AG04449 (cell line): ENCODE data around the gene PLA2G2C.

Source experiments
- CTCF ChIA-PET: fragments of 350-600 bp; formaldehyde crosslinking; extraction: SDS; loops from one replicate; lab custom pipeline; 2021; ENCODE audit warnings: antibody characterized with exemption; lab: Yijun Ruan, JAX
- POLR2A ChIA-PET: fragments of 400-600, 350-600 bp; formaldehyde crosslinking; extraction: SDS; loops from one replicate; lab custom pipeline; 2020; ENCODE audit warnings: antibody characterized with exemption, inconsistent platforms; lab: Yijun Ruan, JAX
- DNase-seq: peaks from one replicate; pipeline ENCODE4 v3.0.0-alpha.2; 2010; ENCODE audit warnings: low read depth, low spot score
- H3K4me3 ChIP-seq: 2 replicates; pipeline ENCODE4 v1.5.1; 2011; ENCODE audit warnings: low read depth, mild to moderate bottlenecking, control low read depth, low read length
- CTCF ChIP-seq: IDR thresholded peaks from one replicate; pipeline ENCODE4 v1.5.1; 2011; ENCODE audit warnings: mild to moderate bottlenecking, moderate library complexity, low read length, control low read depth, inconsistent platforms; ENCODE audit not compliant: insufficient read depth; ENCODE audit errors: missing control alignments

Gene PLA2G2C

GRCh38 chr1:20123722-20124455 is 62.4 kb downstream of the PLA2G2C start:
- ChIA-PET CTCF (interaction anchor here (0.8 to 1.0 kb wide), 2 partner anchors 67 to 89 kb away, joined by 3 read pairs; no protein-coding TSS in a partner anchor), POLR2A (no interaction called here)
- no peak overlapping the region for H3K4me3 ChIP-seq
- TF ChIP-seq CTCF = no peak
- DNase-seq = no peak

GRCh38 chr1:20120796-20121195 is 65.5 kb downstream of the PLA2G2C start:
- no peak for DNase-seq
- H3K4me3 ChIP-seq = no peak overlapping the region
- POLR2A ChIA-PET = no interaction called here
- no peak for TF ChIP-seq CTCF
- CTCF ChIA-PET = interaction anchor here (1.2 kb wide), 1 partner anchor 31 kb away, joined by 3 read pairs; no protein-coding TSS in a partner anchor

- DNase-seq = no peak
- ChIA-PET CTCF (interaction anchor here (0.6 kb wide), 1 partner anchor 510 kb away, joined by 4 read pairs; no protein-coding TSS in a partner anchor), POLR2A (no interaction called here)
- TF ChIP-seq CTCF = no peak
- no peak within 1 kb of the TSS for H3K4me3 ChIP-seq
Observed at GRCh38 chr1:20119347-20119746, 67.0 kb downstream of the PLA2G2C start, which contains the start of gene PLA2G2D. Gene PLA2G2D, minus strand, starts transcription at chr1:20119536. Its CDS starts 38 bp downstream, at chr1:20119498.

GRCh38 chr1:20117236-20117635 is 69.1 kb downstream of the PLA2G2C start:
- no peak for TF ChIP-seq CTCF
- CTCF ChIA-PET = interaction anchor here (1.2 kb wide), 1 partner anchor 36 kb away, joined by 3 read pairs; no protein-coding TSS in a partner anchor
- POLR2A ChIA-PET = no interaction called here
- no peak for DNase-seq
- no peak overlapping the region for H3K4me3 ChIP-seq

GRCh38 chr1:20115916-20116315 is 70.4 kb downstream of the PLA2G2C start:
- TF ChIP-seq CTCF = no peak
- POLR2A ChIA-PET = no interaction called here
- H3K4me3 ChIP-seq = no peak overlapping the region
- CTCF ChIA-PET = no interaction called here
- DNase-seq = no peak

- POLR2A ChIA-PET = no interaction called here
- no peak for DNase-seq
- no peak overlapping the region for H3K4me3 ChIP-seq
- CTCF ChIA-PET = no interaction called here
- no peak for TF ChIP-seq CTCF
Observed at GRCh38 chr1:20115479-20115878, 70.8 kb downstream of the PLA2G2C start.
